ENCODE data around the gene MAP9.
"Not testable (repeated sequence)": the region's sequence is repeated elsewhere in the genome, so short reads cannot be mapped to it uniquely, and the experiment has no call there.

MAP9 gene

DNA sequence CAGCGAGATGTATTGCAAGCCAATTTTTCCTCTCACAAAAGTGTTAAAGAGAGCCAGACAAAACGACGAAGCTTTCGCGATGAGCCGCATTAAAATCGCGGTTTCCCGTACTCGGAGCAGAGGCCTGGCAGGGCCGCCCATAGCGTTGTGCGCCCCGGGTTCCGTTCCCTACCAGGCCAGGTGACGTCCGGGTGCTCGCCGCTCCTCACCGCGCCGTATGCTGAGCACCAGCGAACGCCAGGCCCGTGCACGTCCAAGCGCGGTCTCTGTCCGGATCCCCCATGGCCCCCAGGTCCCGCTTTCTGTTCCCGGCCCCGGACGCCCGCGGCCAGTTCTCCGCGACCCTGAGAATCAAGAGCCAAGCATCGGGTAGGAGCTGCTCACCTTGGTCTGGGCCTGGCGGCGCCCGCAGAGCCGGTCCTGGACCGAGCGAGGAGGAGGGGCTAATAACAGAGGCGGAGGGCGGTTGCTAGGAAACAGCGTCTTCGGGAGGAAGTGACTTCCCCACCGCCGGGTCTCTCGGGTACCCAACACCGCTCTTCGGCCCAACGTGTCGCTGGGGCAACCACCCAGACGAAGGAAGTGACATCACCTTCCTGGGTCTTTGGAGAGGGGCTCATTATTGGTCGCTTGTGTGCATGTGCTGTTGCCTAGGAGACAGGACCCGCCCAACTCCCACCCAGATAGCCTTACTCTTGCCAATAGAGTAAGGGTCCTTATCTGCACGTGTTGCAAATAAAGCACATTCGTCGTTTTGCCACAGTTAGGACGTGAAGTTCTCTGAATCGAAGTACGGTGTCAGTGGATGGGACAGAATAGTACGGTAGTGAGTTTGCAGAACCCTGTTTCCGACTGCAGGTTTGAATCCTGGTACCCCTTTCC is at the start of gene MAP9:
TSS of gene MAP9 (minus strand) at position 579 of the 882 bp plus-strand sequence. CDS start 1,115 bp downstream, outside the sequence.
- peak; percentile 62 to 80 (median 70) for DNase-seq

DNA sequence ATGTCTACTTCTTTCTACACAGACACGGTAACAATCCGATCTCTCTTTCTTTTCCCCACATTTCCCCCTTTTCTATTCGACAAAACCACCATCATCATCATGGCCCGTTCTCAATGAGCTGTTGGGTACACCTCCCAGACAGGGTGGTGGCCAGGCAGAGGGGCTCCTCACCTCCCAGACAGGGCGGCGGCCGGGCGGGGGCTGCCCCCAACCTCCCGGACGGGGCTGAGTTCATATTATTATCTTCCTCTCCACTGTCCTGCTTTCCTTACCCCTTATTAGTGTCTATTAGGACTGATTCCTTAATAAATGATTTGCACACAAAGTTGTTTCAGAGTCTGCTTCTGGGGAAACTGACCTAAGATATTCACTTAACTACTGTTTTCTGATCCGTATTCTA is 48.0 kb upstream of the MAP9 start:
- not testable (repeated sequence) for DNase-seq

DNA sequence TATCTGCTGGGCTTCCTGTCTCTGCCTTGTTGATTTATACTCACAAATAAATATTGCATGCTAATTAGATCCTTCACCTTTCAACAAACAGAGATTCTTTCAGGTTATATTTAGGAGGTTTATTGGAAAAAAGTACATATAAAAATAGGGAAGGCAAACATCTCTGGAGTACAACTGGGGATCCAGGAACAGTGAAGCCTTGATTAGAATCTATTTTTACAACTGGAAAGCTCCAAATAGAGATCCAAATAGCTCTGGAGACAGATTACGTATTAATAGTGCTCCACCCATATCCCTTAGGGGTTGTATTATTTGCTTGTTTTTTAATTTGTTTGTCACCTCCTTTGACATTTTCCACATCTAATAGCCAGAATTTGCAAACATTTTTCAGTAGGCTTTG is 46.9 kb upstream of the MAP9 start:
- no peak for DNase-seq

DNA sequence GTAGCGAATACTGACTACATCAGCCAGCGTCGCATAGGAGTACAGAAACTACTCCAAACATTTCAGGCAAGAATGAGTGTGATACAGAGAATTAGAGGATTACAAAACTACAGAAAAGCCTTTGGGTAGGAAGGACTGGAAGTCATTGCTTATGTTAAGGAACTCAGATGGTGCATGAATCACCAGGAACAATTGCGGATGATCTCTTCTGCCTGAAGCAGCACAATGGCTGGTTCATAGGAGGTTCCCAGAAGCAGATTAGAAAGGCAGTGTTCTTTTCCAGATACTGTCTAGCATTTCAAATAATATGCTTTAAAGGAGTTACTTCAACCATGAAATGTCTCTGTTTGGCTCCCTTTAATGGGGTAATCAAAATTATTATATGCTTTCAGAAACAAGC is 42.5 kb upstream of the MAP9 start:
- no peak for DNase-seq

DNA sequence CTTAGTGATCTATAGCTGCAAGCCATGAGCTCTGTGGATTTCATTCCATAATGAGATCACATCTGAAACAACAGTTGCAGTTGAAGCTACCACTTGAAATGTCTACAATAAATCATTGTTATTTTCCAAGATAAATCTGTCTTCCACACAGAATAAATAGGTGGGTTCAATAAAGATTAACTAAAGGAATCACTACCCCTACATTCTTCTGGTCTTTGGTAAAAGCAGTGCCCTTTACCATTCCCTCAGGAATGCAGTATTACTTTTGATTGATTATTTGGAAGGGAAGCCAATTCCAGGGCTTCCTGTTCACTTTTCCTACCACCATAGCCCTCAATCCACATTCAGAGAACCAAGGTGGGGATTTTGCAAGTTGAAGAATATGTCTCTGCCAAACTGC is 38.9 kb upstream of the MAP9 start:
- DNase-seq: no peak

DNA sequence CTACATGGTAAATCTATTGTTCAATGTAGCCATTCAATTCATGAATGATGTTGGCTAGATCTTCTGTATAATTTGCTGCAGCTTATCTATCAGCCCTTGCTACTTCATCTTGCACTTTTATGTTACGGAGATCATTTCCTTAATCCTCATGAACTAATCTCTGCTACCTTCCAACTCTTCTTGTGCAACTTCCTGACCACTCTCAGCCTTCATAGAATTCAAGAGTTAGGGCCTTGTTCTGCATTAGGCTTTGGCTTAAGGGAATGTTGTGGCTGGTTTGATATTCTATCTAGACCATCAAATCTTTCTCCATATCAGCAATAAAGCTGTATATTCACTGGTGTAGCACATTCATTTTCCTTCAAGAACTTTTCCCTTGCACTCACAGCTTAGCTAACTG is 36.7 kb upstream of the MAP9 start:
- DNase-seq: no peak

DNA sequence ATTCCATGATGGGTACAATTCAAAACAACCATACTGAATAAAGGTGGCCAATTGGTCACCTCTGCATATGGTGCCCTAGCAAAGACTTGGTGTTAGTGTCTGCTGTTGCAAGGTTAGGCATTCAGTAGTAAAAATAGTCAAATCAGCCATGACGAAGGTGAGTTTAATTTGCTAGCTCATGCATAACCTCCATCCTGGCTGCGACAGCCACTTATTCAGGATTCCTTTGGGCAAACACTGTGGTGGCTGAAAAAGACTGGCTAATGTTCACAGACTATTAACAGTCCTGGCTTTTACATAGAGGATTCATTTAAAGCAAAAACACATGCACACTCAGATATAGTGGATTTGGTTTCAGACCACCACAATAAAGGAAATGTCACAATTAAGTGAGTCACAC is 34.8 kb upstream of the MAP9 start:
- no peak for DNase-seq

DNA sequence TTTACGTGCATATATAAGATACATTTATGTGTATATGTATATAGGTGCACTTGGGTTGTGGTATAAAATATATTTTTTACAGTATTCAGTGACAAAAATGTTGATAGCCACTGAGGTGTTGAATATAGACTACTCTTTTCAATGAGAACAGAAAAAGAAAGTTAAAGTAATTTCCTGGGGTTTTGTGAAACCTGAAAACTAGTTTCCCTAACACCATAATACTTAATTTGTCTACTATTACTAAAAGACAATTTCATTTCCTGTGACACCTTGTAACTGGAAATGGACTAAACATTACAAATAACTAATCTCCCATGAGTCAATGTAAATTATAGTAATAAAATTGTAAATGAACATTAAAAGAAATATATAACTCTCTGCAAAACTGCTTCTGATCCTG is 32.0 kb upstream of the MAP9 start:
- DNase-seq: no peak

DNA sequence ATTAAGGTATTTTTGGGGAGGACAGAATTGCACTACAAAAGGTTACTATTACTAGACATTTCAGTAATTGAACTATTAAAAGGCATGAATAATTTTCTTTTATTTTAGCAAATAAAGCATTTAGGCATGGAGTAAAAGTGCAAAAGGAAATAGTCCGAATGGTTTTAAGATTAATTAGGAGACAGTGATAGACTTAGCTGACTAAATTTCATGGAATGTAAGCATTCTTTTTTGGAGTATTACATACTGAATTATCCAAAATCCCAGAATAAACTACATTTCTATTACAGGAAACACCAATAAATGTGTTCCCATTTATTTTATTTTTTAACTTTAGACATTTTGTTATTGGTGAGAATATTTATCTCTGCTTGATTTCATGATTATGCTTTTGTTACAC is 30.7 kb upstream of the MAP9 start:
- DNase-seq: no peak

DNA sequence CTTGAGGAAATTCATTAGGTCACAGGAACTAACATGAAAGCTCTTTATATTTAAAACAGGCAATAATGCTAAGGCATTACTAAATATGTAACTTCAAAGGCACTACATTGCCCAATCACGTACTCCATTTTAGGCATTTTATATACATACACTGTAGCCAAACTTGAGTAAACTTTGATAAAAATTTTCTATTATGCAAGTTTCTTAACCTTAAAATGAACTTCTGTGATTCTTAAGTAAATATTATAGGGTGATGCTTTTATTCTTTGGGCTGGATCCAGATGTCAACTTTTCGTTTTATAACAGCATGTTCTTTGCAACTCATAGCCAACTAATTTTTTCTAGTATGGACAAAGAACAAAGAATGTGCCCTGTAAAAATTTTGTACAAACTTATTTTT is 28.3 kb upstream of the MAP9 start:
- DNase-seq: no peak

DNA sequence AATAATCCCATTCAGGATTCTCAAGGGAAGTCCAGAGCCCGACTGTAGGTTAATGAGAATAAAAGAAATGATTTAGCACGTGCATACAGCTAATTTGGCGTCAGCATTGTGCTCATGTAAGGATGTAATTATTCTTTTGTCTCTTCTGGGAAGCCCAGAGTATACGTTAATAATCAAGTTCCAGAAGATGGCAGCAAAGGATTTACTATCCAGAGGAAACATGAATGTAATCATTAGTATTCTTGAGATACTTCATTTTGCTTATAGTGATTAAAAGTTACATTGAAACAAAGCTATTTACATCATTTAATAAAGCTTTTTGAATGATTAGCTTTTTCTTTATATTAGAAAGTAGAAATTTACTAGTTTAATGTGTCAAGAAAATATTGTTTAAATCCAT is 27.1 kb upstream of the MAP9 start:
- no peak for DNase-seq

DNA sequence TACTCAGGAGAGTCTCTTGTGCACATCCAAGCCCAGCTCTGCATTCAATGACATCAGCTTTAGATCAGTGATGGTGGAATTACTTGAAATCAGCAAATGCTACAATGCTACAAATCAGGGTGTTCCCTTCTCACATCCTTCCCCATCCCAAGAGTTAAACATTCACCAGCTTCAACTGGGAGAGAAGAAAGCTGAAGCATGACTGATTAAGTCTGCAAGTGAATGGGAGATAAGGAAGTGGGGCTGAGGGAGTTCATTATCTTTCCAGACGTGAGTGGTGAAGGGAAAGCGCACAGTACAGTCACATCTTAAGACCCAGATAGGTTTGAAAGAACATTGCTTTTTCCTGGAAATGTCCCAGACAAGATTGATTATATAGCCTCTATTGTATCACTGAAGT is 26.2 kb upstream of the MAP9 start:
- DNase-seq: no peak

DNA sequence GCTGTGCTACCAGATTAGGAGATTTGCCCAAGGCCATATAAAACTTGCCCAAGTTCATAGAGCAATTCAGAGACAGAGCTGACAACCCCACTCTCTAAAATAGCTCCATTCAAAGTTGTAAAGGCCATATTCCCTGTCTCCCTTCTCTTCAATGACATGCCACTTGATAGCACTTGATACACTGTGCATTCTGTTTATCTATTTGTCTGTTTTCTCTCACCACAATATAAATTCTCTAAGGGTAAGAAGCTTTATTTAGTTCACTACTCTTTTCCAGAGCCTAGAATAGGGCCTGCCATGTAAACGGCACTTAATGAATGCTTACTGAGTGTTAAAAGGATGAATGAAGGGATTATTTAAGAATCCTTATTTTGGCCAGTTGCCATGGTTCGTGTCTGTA is 24.1 kb upstream of the MAP9 start:
- no peak for DNase-seq

DNA sequence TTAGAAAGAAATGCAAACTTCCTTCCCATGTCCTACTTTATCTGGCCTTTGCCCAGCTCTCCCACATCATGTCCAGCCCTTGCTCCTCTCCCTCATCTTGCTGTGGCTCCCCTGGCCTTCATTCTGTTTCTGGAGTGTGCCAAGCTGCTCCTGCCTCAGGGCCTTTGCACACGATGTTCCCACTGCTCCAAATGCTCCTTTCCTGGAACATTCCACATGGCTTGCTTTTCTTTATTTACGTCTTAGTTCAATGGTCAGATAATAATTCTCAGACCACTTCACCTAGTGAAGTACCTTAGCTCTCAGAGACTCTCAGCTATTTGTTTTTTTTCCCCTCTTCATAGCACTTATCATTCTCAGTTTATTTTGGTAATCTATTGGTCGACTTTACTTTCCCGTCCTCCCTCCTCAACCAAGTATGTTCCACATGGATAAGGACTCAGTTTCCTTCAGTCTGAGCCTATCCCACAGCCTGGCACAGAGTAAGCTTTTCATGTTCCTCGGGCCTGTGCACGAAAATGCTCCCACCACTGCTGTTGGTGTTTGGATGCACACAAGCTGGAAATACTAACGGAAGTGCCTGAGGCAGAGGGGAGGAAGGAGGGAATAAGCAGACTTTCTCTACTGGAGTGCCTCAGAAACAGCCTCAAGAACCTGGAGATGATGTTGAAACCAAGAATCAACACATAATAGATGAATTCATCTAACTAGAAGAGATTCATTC is 23.4 kb upstream of the MAP9 start:
- no peak for DNase-seq

DNA sequence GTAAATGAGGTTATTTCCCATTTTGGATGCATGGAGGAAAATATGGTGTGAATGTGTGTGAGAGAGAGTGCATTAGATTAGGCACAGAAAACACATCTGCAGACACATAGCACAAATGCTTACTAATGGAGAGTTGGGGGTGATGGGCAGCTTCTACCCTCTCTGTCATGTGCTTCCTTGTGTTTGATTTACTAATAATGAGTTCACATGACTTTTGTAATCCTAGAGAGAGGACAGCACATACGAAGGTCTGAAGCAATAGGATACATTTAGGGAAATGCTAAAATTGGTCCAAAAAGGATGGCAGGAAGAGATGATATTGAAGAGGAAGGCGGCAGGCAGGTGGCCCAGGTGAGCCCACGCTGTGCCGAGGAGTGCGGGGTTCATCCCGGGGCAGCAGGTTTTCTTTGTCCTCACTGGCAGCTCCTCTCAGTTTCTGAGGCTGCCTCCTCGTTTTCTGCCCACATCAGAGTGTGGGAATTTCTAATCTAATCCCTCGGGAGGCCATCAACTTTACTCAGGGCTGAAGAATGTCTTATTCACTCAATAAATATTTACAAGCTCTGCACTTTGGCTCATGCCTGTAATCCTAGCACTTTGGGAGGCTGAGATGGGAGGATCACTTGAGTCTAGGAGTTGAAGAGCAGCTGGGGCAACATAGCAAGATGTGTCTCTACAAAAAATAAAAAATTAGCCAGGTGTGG is 15.9 kb upstream of the MAP9 start:
- DNase-seq: no peak

DNA sequence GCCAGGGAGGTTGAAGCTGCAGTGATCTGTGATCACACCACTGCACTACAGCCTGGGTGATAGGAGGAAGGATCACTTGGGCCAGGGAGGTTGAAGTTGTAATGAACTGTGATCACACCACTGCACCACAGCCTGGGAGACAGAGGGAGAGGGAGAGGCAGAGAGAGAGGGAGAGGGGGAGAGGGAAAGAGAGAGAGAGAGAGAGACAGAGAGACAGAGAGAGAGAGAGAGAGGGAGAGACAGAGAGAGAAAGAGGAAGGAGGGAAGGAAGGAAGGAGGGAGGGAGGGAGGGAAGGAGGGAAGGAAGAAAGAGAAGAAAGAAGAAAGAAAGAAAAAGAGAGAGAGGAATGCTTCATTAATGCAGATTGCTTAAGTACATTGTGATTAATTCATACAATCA is 15.2 kb upstream of the MAP9 start:
- no peak for DNase-seq

DNA sequence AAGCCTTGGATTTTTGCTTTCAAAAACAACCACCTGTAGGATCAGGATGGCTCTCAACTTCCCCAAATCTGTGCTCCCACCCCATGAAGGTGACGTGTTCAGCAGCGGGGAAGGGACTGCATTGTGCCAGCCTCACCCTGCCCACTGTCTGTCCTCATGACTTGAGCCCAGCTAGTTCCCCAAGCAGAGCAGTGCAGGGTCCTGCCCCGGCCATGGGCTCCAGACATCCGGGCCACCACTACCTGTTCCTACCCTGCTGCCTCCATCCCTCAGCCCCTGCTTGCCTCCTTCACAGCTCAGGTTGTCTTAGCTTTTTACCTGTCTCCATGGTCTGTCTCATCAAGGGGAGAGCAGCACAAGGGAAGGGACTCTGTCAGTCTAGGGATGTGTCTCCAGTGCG is 11.4 kb upstream of the MAP9 start:
- DNase-seq: no peak

DNA sequence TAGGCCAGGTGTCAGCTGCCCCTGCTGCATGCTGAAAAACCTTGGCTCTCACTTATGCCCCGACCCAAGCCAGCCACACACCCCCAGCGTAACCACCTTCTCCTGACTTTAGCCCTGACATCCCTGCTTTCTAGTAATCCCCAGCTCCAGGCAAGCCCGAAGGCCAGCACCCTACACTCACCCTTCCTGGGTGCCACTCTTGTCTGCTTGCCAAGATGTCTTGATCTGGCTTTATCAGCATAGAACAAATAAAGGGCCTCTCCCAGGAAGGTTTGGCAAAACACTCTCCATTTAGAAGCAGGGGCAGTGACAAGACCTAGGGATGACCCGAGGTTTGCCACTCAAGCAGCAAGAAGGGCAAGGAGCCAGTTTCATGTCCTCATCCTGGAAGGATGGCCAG is 6.8 kb upstream of the MAP9 start:
- no peak for DNase-seq

DNA sequence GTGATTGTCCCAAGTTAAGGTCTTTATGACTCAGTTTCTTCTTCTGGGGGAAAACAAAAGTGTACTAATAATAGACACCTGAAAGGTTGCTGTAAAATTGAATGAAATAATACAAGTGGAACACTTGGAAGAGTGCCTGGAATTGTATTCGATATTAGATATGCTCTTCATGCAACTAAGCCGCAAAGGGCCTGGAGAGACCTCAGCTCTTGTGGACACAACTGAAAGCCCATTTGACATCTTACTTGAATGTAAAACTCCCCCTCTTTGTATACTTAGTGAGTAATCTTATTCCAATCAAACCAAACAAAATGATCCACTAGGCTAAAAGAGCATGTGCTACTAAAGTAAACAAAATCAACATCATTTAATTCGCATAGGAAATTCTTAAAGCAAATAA is 511 bp upstream of the MAP9 start:
- no peak for DNase-seq

DNA sequence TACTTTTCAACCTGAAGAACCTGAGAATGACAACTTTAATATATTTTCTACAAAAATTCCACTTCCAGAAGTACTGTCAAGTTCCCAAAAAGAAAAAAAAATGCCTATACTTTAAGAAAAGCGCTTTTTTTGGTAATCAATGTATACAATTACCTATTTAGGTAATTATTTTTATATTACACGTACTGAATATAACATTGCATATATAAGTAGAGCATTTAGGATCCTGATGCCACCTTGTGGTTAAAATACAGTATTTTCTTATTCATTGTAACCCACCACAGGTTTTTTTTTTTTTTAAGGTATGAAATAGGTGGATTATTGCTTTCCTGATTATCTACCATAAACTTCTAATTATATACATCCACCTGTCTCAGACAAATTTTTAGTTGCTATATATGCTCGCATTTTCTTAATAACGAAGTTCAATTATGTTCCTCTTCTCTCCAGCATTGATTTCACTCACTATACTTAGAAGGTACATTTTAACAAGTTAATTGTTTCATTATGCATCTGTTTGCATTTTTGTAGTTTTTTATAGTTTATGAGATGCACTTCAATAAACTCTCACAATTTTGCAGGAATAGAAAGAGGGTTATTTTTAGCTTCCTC is 5.2 kb downstream of the MAP9 start:
- no peak for DNase-seq

DNA sequence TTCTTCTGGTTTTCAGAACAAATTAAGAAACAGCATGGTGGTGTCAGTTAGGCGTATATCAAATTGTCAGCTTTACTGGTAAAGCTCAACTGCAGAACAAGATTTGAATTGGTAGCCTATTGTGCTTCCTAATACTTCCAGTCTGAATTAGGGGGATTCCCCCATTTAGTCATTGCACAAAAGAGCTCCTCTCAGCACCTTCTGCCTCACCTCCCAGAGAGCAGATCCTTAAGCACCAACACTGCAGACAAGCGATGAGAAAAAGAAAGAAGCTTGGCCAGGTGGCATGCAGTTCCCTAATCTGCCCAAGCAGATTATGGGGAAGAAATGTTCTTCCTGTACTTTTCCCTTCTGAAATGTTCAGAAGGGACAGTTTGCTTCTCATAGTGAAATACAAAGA is 9.2 kb downstream of the MAP9 start:
- no peak for DNase-seq

DNA sequence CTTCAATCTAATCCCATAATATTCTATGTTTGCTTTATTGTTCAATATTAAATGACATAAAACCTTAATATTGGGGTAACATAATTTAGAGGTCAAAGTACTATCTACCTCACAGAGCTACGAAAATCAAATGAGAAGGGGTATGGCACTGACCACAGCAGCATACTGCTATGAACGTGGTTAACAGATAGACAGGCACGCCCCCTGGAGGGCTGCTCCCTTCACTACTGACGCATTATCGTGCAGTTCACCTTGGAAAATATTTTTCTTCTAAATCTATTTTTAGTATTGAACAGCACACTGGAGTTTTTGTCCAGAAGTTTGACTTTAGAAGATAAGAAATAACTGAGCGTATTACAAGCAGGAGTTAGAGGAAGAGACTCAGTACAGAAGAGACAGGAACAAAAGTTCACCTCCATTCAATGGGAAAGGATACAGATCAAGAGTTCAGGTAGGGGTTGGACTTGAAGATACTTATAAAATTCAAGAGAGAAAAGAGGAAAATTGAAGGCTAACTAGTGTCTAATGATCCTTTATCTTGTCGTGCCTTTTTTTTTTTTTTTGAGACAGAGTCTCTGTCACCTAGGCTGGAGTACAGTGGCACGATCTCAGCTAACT is 22.7 kb downstream of the MAP9 start:
- peak in 2 of 4 experiments; percentile 0 to 1 for DNase-seq

DNA sequence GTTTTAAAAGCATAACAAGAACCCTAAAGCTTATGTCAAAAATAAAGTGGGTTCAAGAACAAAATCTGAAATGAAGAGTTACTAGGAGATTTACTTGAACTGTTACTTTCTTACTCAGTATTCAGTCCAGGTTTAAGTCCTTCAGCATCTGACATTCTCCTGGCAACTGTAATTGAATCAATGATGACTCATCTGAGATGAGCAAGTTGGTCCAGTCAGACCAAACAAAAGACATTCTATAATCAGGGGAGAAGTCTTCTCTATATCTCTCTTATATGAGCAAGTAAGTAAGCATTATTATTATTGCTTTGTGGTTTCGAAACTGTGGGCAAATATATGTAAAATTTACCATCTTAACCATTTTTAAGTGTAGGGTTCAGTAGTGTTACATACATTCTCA is 34.6 kb downstream of the MAP9 start:
- no peak for DNase-seq
